B cell (primary cell): ENCODE measurements around the gene SCAF11. TPM values are rescaled to one million over a fixed set of nuclear protein-coding genes. Genes with fewer than 3 reads are reported as not detected.

Experiments
- ATAC-seq: fragments of 200-7000 bp; cut with Tn5 transposase; one replicate; pipeline ENCODE4 v1.10.0; 2021; ENCODE audit warnings: low read depth, mild to moderate bottlenecking, moderate number of reproducible peaks, moderate library complexity
- CTCF ChIA-PET: fragments of 350-600 bp; sonication (Branson Sonifier 250); formaldehyde crosslinking; loops from one replicate; lab custom pipeline; 2021; ENCODE audit warnings: antibody characterized with exemption, inconsistent platforms; lab: Charles Lee
- POLR2A ChIA-PET: fragments of 350-600 bp; sonication (Branson Sonifier 250); formaldehyde crosslinking; loops from one replicate; lab custom pipeline; 2021; ENCODE audit warnings: antibody characterized with exemption; lab: Charles Lee
- DNase-seq: peaks from one replicate; pipeline ENCODE4 v3.0.0; 2013
- H2AFZ ChIP-seq: 2 replicates; pipeline ENCODE4 v1.6.1; 2012; ENCODE audit warnings: mild to moderate bottlenecking, low read depth, low read length; ENCODE audit not compliant: insufficient read depth, poor library complexity, severe bottlenecking
- H3K27ac ChIP-seq, 2 donors: 1 replicate in 1 of 2; 2 replicates in 1 of 2; pipeline ENCODE4 v1.5.1; 2012 to 2013; ENCODE audit warnings: low read length in 2 of 2, mild to moderate bottlenecking in 2 of 2, moderate library complexity in 1 of 2
- H3K27me3 ChIP-seq, 4 experiments: fragments of 200-600 bp in 1 of 4; sonication (generic) in 1 of 4; replicated peaks in 1 of 4; 1 replicate in 2 of 4; 2 replicates in 2 of 4; pipeline versions ENCODE4 v1.6.1 to v1.7.0; 2013 to 2016; ENCODE audit warnings: low read length in 3 of 4, mild to moderate bottlenecking in 2 of 4, mixed read lengths in 1 of 4, moderate library complexity in 1 of 4; ENCODE audit not compliant: insufficient read depth in 4 of 4, control insufficient read depth in 3 of 4; ENCODE audit errors: control extremely low read depth in 1 of 4
- H3K36me3 ChIP-seq, 2 experiments: replicated peaks in 1 of 2; 1 replicate in 1 of 2; 2 replicates in 1 of 2; pipeline versions ENCODE4 v1.6.1 to v1.7.1; 2013; ENCODE audit warnings: low read length in 1 of 2; ENCODE audit not compliant: insufficient read depth in 2 of 2, control insufficient read depth in 1 of 2; ENCODE audit errors: control extremely low read depth in 1 of 2, extremely low read depth in 1 of 2
- H3K4me1 ChIP-seq, 2 donors: fragments of 200-600 bp in 1 of 2; sonication (generic) in 1 of 2; 1 replicate in 1 of 2; 2 replicates in 1 of 2; pipeline versions ENCODE4 v1.5.1 to v1.6.1; 2013 to 2017; ENCODE audit warnings: low read length in 2 of 2; ENCODE audit not compliant: control insufficient read depth in 2 of 2, insufficient read depth in 2 of 2
- H3K4me2 ChIP-seq: replicated peaks from 2 replicates; pipeline ENCODE3; 2012; ENCODE audit warnings: mild to moderate bottlenecking, low read depth, low read length; ENCODE audit not compliant: poor library complexity, severe bottlenecking
- H3K4me3 ChIP-seq, 5 experiments: fragments of 200-600 bp in 1 of 5; sonication (generic) in 1 of 5; 1 replicate in 3 of 5; 2 replicates in 2 of 5; pipeline versions ENCODE4 v1.5.1 to v1.7.0; 2011 to 2016; ENCODE audit warnings: low read length in 4 of 5, mild to moderate bottlenecking in 4 of 5, low read depth in 2 of 5, control low read depth in 1 of 5, moderate library complexity in 1 of 5; ENCODE audit not compliant: insufficient read depth in 1 of 5; ENCODE audit errors: control extremely low read depth in 1 of 5, extremely low read depth in 1 of 5
- H3K79me2 ChIP-seq: fragments of 200-600 bp; sonication (generic); one replicate; pipeline ENCODE4 v1.6.0; 2016; ENCODE audit warnings: low read length; ENCODE audit not compliant: control insufficient read depth, insufficient read depth
- H3K9ac ChIP-seq: fragments of 200-600 bp; sonication (generic); 2 replicates; pipeline ENCODE4 v1.6.1; 2017; ENCODE audit warnings: mild to moderate bottlenecking, low read length, moderate library complexity
- H3K9me3 ChIP-seq, 3 donors: one replicate each; pipeline versions ENCODE4 v1.6.1 to v1.7.1; 2013; ENCODE audit warnings: low read length in 2 of 3; ENCODE audit not compliant: control insufficient read depth in 2 of 3, insufficient read depth in 1 of 3; ENCODE audit errors: control extremely low read depth in 1 of 3
- H4K20me1 ChIP-seq: 2 replicates; pipeline ENCODE4 v1.6.0; 2012; ENCODE audit warnings: mild to moderate bottlenecking, low read length; ENCODE audit not compliant: insufficient read depth, control insufficient read depth, poor library complexity, severe bottlenecking
- H3K27ac Mint-ChIP-seq: one replicate; pipeline ENCODE4 v1.8.0; 2021; ENCODE audit warnings: mixed read lengths
- H3K27me3 Mint-ChIP-seq: one replicate; pipeline ENCODE4 v1.8.0; 2021; ENCODE audit warnings: mixed read lengths
- H3K4me1 Mint-ChIP-seq: one replicate; pipeline ENCODE4 v1.8.0; 2021; ENCODE audit warnings: mixed read lengths
- H3K4me3 Mint-ChIP-seq: one replicate; pipeline ENCODE4 v1.8.0; 2021; ENCODE audit warnings: mixed read lengths
- H3K9me3 Mint-ChIP-seq: one replicate; pipeline ENCODE4 v1.8.0; 2022; ENCODE audit warnings: mixed read lengths; ENCODE audit not compliant: insufficient read depth
- EZH2 ChIP-seq: IDR thresholded peaks from 2 replicates; pipeline ENCODE4 v1.6.1; 2012; ENCODE audit warnings: borderline replicate concordance, low read depth, mild to moderate bottlenecking, moderate library complexity, low read length; ENCODE audit not compliant: insufficient read depth, poor library complexity, severe bottlenecking
- WGBS: methylation state at CpG from one replicate; pipeline ENCODE4 v1.1.5; 2013; ENCODE audit warnings: missing lambda C conversion rate; ENCODE audit not compliant: insufficient coverage; 5-methylcytosine and 5-hydroxymethylcytosine counted together
- intact Hi-C: fragments of 100-400 bp; cut with micrococcal nuclease; formaldehyde crosslinking; loops from one replicate; pipeline ENCODE4 v1.10.0; 2022
- polyA plus RNA-seq: library from polyadenylated mRNA; depleted of rRNA; stranded (reverse); fragments of >200 nt; gene quantifications from 2 replicates; pipeline ENCODE4 v1.2.3, GENCODE V29; 2012
- total RNA-seq, 2 donors: library from RNA; stranded (reverse); fragments of 120-200 nt in 1 of 2; gene quantifications; 1 replicate in 1 of 2; 2 replicates in 1 of 2; pipeline versions ENCODE4 v1.2.3 to v1.2.4, GENCODE V29; 2013 to 2022
- TF ChIP-seq, protein P1 (sequence below): fragments of 200-600 bp; IDR thresholded peaks from one replicate; pipeline ENCODE4 v1.8.0; 2022; ENCODE audit warnings: antibody characterized with exemption, mild to moderate bottlenecking

Gene SCAF11
- total and polyA plus RNA-seq, 2 donors (not counting 1 experiment from before 2014, with no cell fraction given) = 76.1 to 247 TPM

DNA sequence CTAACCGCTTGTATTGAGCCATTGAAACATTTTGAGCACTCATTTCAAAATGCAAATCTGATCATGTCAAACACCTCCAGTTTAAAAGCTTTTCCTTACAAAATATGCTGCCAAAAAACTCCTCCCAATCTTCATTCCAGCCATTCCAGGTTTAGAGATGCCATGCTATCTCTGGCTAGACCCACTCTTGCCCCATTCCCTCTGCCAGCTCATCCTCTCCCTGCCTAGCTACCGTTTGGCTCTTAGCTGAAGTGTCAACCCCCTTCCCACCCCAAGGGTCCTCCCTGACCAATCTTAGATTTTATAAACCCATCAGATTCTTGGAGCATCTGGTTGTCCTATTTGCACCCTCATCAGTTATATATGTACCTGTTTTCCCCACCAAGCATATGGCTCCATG lies 75.0 kb downstream of the SCAF11 start:
- H3K4me1 Mint-ChIP-seq = peaks cover 20% of the 10 kb centered on the region
- no peak for TF ChIP-seq EZH2
- TF ChIP-seq, protein P1, sequence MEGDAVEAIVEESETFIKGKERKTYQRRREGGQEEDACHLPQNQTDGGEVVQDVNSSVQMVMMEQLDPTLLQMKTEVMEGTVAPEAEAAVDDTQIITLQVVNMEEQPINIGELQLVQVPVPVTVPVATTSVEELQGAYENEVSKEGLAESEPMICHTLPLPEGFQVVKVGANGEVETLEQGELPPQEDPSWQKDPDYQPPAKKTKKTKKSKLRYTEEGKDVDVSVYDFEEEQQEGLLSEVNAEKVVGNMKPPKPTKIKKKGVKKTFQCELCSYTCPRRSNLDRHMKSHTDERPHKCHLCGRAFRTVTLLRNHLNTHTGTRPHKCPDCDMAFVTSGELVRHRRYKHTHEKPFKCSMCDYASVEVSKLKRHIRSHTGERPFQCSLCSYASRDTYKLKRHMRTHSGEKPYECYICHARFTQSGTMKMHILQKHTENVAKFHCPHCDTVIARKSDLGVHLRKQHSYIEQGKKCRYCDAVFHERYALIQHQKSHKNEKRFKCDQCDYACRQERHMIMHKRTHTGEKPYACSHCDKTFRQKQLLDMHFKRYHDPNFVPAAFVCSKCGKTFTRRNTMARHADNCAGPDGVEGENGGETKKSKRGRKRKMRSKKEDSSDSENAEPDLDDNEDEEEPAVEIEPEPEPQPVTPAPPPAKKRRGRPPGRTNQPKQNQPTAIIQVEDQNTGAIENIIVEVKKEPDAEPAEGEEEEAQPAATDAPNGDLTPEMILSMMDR = no peak
- Histone ChIP-seq H3K9me3 (peaks cover 0 to 7% (median 0%) of the 10 kb centered on the region in 3 donors), H3K9ac (no peak overlapping the region), H2AFZ (no peak overlapping the region), H3K4me1 (peaks cover 3% of the 10 kb centered on the region in 2 donors), H4K20me1 (no peaks in the 10 kb centered on the region), H3K27me3 (no peaks in the 10 kb centered on the region), H3K4me2 (no peak overlapping the region), H3K4me3 (no peak overlapping the region), H3K36me3 (peaks cover 5 to 10% of the 10 kb centered on the region in 2 experiments), H3K27ac (no peak overlapping the region), H3K79me2 (no peaks in the 10 kb centered on the region)
- 89% methylated on average over 2 of the region's 2 CpGs for WGBS
- peak overlapping the region; percentile 15 for H3K27ac Mint-ChIP-seq
- H3K27me3 Mint-ChIP-seq = no peaks in the 10 kb centered on the region
- ATAC-seq = no peak
- H3K9me3 Mint-ChIP-seq = no peaks in the 10 kb centered on the region
- no peak for DNase-seq
- intact Hi-C loops = no loop called here
- POLR2A ChIA-PET = no interaction called here
- CTCF ChIA-PET = interaction anchor here (1.0 to 1.5 kb wide), 2 partner anchors 372 to 1106 kb away, joined by 3 to 4 read pairs; no protein-coding TSS in a partner anchor
- H3K4me3 Mint-ChIP-seq = no peak overlapping the region

DNA sequence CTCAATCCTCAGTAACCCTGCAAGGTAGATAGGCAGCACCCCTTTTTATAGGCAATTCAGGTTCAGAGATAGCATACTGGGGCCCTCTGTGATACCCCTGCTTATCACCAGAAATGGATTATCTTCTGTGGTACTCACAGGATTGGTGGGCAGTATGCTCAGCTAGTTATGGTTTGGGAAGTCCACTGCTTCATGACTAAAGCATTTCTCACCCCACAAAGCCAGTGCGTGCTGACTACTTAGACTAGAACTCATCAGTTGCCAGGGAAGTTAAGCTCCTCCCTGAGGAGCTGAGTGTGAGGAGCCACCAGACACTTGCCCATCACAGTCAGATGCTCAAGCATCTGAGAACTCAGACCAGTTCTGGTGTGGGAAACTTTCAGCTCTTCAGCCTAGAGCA lies 76.3 kb downstream of the SCAF11 start:
- peaks cover 20% of the 10 kb centered on the region for H3K4me1 Mint-ChIP-seq
- H3K36me3 ChIP-seq = peaks cover 2 to 8% of the 10 kb centered on the region in 2 experiments
- H3K9me3 Mint-ChIP-seq = no peaks in the 10 kb centered on the region
- no peak overlapping the region for H3K9ac ChIP-seq
- H3K4me2 ChIP-seq = no peak overlapping the region
- peaks cover 0 to 7% (median 0%) of the 10 kb centered on the region in 3 donors for H3K9me3 ChIP-seq
- ChIA-PET CTCF (no interaction called here), POLR2A (no interaction called here)
- no CpG with 5 or more reads among the region's 1 CpG for WGBS
- H4K20me1 ChIP-seq = no peaks in the 10 kb centered on the region
- H3K4me3 ChIP-seq = no peak overlapping the region
- H2AFZ ChIP-seq = no peak overlapping the region
- H3K27me3 ChIP-seq = no peaks in the 10 kb centered on the region
- H3K4me3 Mint-ChIP-seq = no peak overlapping the region
- H3K79me2 ChIP-seq = no peaks in the 10 kb centered on the region
- H3K27ac Mint-ChIP-seq = no peak overlapping the region
- peaks cover 3% of the 10 kb centered on the region in 2 donors for H3K4me1 ChIP-seq
- no peaks in the 10 kb centered on the region for H3K27me3 Mint-ChIP-seq
- no peak overlapping the region for H3K27ac ChIP-seq
- ATAC-seq = peak; percentile 49
- no peak for TF ChIP-seq EZH2
- TF ChIP-seq, protein P1 = no peak
- no peak for DNase-seq
- intact Hi-C loops = no loop called here
